ENCODE measurements around the gene PAPPA.

DNA sequence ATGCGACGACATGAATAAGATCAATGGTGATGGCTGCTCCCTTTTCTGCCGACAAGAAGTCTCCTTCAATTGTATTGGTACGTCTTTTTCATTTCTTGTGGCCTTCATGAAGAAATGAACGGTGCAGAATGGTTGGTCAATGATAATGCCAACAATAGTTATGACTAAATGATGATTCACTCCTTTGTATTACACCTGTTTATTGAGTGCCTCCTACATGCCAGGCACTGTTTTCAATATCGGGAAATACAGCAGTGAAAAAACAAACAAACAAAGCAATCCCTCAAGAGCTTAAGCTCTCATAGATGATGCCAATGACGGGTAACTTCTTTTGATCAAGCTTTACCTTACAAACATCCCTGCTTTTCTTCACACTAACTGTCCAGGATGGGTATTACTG lies 117.7 kb downstream of the PAPPA start:
- TF ChIP-seq EZH2 (IDR thresholded peaks at IDR 0.05) (no peak), CTCF (IDR thresholded peaks at IDR 0.05) (no peak)

All from neural progenitor cell (in vitro differentiated cells).